OCI-M2 (cell line): ENCODE data around the gene FGF4.

Source experiments
- DNase-seq: peaks from one replicate; lab custom pipeline; 2025; ENCODE audit not compliant: unreplicated experiment; lab: John Stamatoyannopoulos, UW

The FGF4 gene

GRCh38 chr11:69729252-69729651, 45.9 kb downstream of the FGF4 start:
- DNase-seq, result no peak

DNA sequence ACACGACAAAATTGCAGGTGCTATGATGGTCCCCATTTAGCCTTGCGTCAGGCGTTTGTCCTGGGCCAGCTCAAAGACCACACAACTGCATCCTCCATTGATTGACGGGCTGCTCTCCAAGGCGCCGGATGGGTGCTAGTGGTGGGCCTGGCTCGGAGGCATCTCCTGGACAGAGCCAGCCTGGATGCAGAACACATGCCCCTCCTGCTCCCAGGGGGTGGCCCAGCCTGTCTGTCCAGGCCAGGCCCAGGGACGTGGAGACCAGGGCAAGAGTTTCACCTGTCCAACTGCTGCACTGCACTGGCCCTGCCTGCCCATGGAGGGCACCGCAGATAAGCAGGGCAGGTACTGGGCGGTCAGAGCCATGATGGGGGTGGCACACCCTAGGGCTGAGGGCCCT, 47.9 kb downstream of the FGF4 start:
- no peak for DNase-seq

DNA sequence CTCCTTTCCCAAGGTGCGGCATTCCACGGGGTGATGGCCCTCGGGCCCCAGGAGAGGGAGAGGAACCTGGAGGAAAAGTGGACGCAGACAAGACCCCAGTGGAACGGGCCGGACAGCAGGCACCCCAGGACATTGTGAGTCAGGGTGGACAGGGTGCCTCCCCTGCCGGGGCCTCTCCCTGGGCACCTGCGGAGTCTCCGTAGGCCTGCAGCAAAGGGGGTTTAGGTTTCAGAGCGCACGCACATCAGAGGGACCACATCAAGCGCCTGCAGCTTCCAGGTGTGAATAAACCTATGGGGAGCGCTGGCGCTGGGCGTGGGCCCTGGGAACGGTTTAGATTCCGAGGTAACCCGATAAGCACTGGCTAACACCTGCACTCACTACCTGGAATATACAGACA, 48.7 kb downstream of the FGF4 start:
- no peak for DNase-seq

DNA sequence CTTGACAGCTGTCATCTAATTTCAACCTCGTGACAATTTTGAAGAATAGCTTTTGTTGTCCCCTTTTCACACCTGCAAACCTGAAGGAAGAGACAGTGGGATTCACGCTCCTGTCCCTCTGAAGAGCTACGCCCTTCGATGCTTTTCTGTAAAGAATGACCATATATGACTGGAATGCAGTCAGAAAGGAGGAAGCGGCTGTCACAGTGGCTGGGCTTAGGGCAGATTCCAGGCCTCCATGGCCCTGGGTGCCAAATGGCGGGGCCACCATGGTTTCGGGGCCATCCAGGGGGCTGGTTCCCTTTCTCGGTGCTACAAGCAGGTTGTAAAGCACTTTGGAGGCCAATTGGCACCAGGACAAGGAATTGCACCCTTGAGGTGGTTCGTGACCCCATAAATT, 49.1 kb downstream of the FGF4 start:
- DNase-seq, result no peak

DNA sequence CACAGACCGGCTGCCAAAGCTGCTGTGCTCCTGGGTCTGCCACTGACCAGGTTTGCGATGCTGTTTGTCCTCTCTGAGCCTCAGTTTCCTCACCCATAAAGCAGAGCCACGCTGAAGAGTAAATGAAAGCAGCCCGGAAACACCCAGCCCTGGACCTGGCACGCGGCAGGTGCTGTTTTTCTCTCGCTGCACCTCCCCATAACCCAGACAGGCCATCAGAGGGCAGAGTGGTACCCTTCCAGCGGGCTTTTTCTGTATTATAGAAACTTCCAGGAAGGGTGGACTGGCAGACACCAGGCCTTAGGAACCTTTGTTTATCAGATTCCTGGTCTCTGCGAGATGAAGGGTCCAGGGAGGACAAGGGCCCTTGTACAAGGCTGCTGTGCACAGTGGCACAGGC, 53.4 kb downstream of the FGF4 start:
- DNase-seq, result no peak

DNA sequence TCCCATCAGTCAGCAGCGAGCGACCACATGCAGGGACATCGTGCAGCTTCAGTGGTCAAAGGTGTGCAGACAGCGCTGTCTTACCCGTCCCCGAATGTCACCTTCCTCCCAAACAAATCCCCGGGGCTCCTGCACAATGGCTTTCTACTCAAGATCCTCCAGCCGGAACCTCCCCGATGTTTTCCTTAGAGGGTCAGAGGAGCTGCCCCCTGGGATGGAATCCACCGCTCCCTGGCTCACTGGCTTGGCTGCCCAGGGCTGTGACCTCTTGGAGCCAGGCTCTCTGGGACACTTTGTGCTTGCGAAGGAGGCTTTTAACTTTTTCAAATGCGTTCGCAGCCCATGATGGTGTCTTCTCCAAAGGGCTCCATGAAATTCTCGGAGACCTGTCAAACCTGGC, 54.0 kb downstream of the FGF4 start:
- no peak for DNase-seq
